Measurements from ENCODE around the gene FAM83B.

Gene FAM83B

DNA sequence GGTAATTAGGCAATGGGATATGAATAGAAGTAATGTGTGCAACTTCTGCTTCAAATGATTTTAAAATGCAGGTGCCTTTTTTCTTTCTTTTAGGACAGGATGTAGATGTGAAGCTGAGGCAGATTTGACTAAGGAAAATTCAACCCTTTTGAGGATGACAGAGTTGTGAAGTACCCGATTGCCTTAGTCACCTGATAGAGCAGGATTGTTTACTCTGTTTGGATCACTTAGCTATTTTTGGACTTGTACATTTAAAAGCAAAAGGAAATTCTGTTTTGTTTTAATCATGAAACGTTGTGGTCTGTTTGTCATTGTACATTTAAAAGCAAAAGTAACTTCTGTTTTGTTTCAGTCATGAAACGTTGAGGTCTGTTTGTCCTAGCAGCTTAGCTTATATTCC, 143.4 kb downstream of the FAM83B start:
- Mint-ChIP-seq H3K4me3 (no peak overlapping the region), H3K4me1 (ENCODE audit: low read depth) (no peaks in the 10 kb centered on the region), H3K36me3 (ENCODE audit: low read depth) (no peaks in the 10 kb centered on the region), H3K27me3 (ENCODE audit: low read depth) (no peaks in the 10 kb centered on the region), H3K9me3 (peaks cover 24% of the 10 kb centered on the region), H3K27ac (no peak overlapping the region)
- DNase-seq (ENCODE audit: low spot score) = no peak

Measured in T-helper 2 cell treated with Interferon-gamma antibody and Interleukin-4, amounts not matched to agents 5 μg/mL and 100 μg/mL, for 36 hours (primary cell).